Ovary (tissue), 3 donors: Measurements from ENCODE around the gene AURKA.

ENCODE experiments used
- CTCF ChIP-seq, 3 donors: fragments of 450-650 bp in 2 of 3; fragments of 200-600 bp in 1 of 3; IDR thresholded peaks; one replicate each; pipeline versions ENCODE4 v1.5.1 to v1.8.0; 2016 to 2022; ENCODE audit warnings: antibody characterized with exemption in 3 of 3, mild to moderate bottlenecking in 1 of 3
- EP300 ChIP-seq: sonication (generic); formaldehyde crosslinking; IDR thresholded peaks from one replicate; pipeline ENCODE4 v1.6.1; 2017; ENCODE audit warnings: antibody characterized with exemption
- POLR2A ChIP-seq: fragments of 450-650 bp; IDR thresholded peaks from one replicate; pipeline ENCODE4 v1.6.1; 2017; ENCODE audit warnings: antibody characterized with exemption, mild to moderate bottlenecking, moderate library complexity
- donor health status: DM: no; HTN: no; CAD: no.

- TF ChIP-seq CTCF (IDR thresholded peaks at IDR 0.05) (no peak), EP300 (no peak), POLR2A (no peak)
Measured at GRCh38 chr20:56381501-56381900, 10.5 kb downstream of the AURKA start.
